Liver (tissue), 9 donors: ENCODE results near the gene NLGN1. TPM values are rescaled to one million over a fixed set of nuclear protein-coding genes. Genes with fewer than 3 reads are reported as not detected.

Source experiments
- DNase-seq: peaks from one replicate; pipeline ENCODE4 v3.0.0-alpha.2; 2017; ENCODE audit warnings: low spot score
- H3K27ac ChIP-seq, 2 donors: one replicate each; pipeline ENCODE4 v1.7.0; 2013; ENCODE audit warnings: inconsistent platforms in 2 of 2, low read length in 2 of 2, control low read depth in 1 of 2, low read depth in 1 of 2, mild to moderate bottlenecking in 1 of 2
- H3K27me3 ChIP-seq, 4 donors: one replicate each; pipeline versions ENCODE4 v1.6.1 to v1.7.0; 2013; ENCODE audit warnings: low read length in 3 of 4, inconsistent platforms in 1 of 4, mild to moderate bottlenecking in 1 of 4, moderate library complexity in 1 of 4; ENCODE audit not compliant: control insufficient read depth in 4 of 4, insufficient read depth in 4 of 4
- H3K36me3 ChIP-seq, 4 donors: one replicate each; pipeline versions ENCODE4 v1.6.1 to v1.7.0; 2013; ENCODE audit warnings: low read length in 3 of 4, mild to moderate bottlenecking in 3 of 4, low read depth in 1 of 4, moderate library complexity in 1 of 4; ENCODE audit not compliant: control insufficient read depth in 4 of 4, insufficient read depth in 3 of 4
- H3K4me1 ChIP-seq, 4 donors: one replicate each; pipeline versions ENCODE4 v1.6.1 to v1.7.0; 2013; ENCODE audit warnings: low read length in 3 of 4, mild to moderate bottlenecking in 3 of 4, moderate library complexity in 1 of 4; ENCODE audit not compliant: control insufficient read depth in 4 of 4, insufficient read depth in 4 of 4
- H3K4me3 ChIP-seq, 3 donors: one replicate each; pipeline versions ENCODE4 v1.6.1 to v1.7.0; 2013; ENCODE audit warnings: low read length in 3 of 3, control low read depth in 1 of 3, low read depth in 1 of 3, mild to moderate bottlenecking in 1 of 3
- H3K9ac ChIP-seq, 2 donors: one replicate each; pipeline ENCODE4 v1.7.0; 2013; ENCODE audit warnings: low read length in 2 of 2, mild to moderate bottlenecking in 2 of 2, moderate library complexity in 2 of 2, control low read depth in 1 of 2, low read depth in 1 of 2
- H3K9me3 ChIP-seq, 4 donors: one replicate each; pipeline versions ENCODE4 v1.6.1 to v1.7.0; 2013; ENCODE audit warnings: low read length in 3 of 4; ENCODE audit not compliant: control insufficient read depth in 4 of 4
- FOXA1 ChIP-seq: IDR thresholded peaks from 2 replicates; pipeline ENCODE4 v1.6.1; 2016; ENCODE audit warnings: antibody characterized with exemption
- GABPA ChIP-seq, 2 donors: IDR thresholded peaks in 1 of 2; conservative IDR thresholded peaks in 1 of 2; 2 replicates each; pipeline ENCODE4 v1.6.1; 2016; ENCODE audit warnings: antibody characterized with exemption in 2 of 2, mild to moderate bottlenecking in 1 of 2, moderate library complexity in 1 of 2
- HNF4A ChIP-seq, 2 donors: conservative IDR thresholded peaks; 2 replicates each; pipeline ENCODE4 v1.6.1; 2016; ENCODE audit warnings: antibody characterized with exemption in 2 of 2, mild to moderate bottlenecking in 2 of 2
- HNF4G ChIP-seq: IDR thresholded peaks from 2 replicates; pipeline ENCODE4 v1.6.1; 2016; ENCODE audit warnings: antibody characterized with exemption
- MAX ChIP-seq: IDR thresholded peaks from 2 replicates; pipeline ENCODE4 v1.6.1; 2016; ENCODE audit warnings: antibody characterized with exemption
- RXRA ChIP-seq, 2 donors: IDR thresholded peaks; 2 replicates each; pipeline ENCODE4 v1.6.1; 2017 to 2018; ENCODE audit warnings: antibody characterized with exemption in 2 of 2, mild to moderate bottlenecking in 1 of 2
- SP1 ChIP-seq: IDR thresholded peaks from 2 replicates; pipeline ENCODE4 v1.6.1; 2018; ENCODE audit warnings: antibody characterized with exemption, mild to moderate bottlenecking
- TAF1 ChIP-seq: conservative IDR thresholded peaks from 2 replicates; pipeline ENCODE4 v1.6.1; 2016; ENCODE audit warnings: antibody characterized with exemption, mild to moderate bottlenecking
- YY1 ChIP-seq: IDR thresholded peaks from 2 replicates; pipeline ENCODE4 v1.6.1; 2016; ENCODE audit warnings: antibody characterized with exemption, mild to moderate bottlenecking
- WGBS: extraction: QIAGEN DNeasy Blood & Tissue Kit; methylation state at CpG from one replicate; pipeline ENCODE4 v1.1.7; 2013; 5-methylcytosine and 5-hydroxymethylcytosine counted together
- polyA plus RNA-seq, 2 donors: library from polyadenylated mRNA; stranded (reverse) in 1 of 2; unstranded in 1 of 2; fragments of 200-250 nt in 1 of 2; fragments of >200 nt in 1 of 2; fragmentation: Nextera tagmentation in 1 of 2; extraction: Ambion mirVana in 1 of 2; gene quantifications; one replicate each; pipeline versions ENCODE4 v1.2.1 to v1.2.3, GENCODE V29; 2013 to 2015
- total RNA-seq, 2 donors: library from RNA; depleted of rRNA; stranded (reverse); fragments of >200 nt; gene quantifications; one replicate each; pipeline ENCODE4 v1.2.3, GENCODE V29; 2014
- TF ChIP-seq, protein P1 (sequence below): IDR thresholded peaks from 2 replicates; pipeline ENCODE4 v1.6.1; 2016; ENCODE audit warnings: antibody characterized with exemption
- TF ChIP-seq, protein P2 (sequence below): IDR thresholded peaks from 2 replicates; pipeline ENCODE4 v1.6.1; 2016; ENCODE audit warnings: antibody characterized with exemption
- donor health status: healthy.
- donor health status: healthy.
- donor health status: healthy.
- donor health status: healthy.
- donor health status: healthy.

NLGN1 gene
- total and polyA plus RNA-seq, 4 donors = 0.02 to 0.67 (median 0.37) TPM; not detected in 1

GRCh38 chr3:173932624-173933023 is 535.1 kb downstream of the NLGN1 start:
- no peak for TF ChIP-seq SP1
- TF ChIP-seq RXRA (IDR thresholded peaks at IDR 0.05) = no peak
- no peak for TF ChIP-seq FOXA1
- TF ChIP-seq HNF4G = no peak
- no peak for TF ChIP-seq TAF1
- TF ChIP-seq MAX = no peak
- TF ChIP-seq, protein P1, sequence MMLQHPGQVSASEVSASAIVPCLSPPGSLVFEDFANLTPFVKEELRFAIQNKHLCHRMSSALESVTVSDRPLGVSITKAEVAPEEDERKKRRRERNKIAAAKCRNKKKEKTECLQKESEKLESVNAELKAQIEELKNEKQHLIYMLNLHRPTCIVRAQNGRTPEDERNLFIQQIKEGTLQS = no peak
- TF ChIP-seq HNF4A (conservative IDR thresholded peaks at IDR 0.05) = no peak
- TF ChIP-seq YY1 = no peak
- Histone ChIP-seq H3K4me1 (no peaks in the 10 kb centered on the region), H3K36me3 (no peaks in the 10 kb centered on the region), H3K4me3 (no peak overlapping the region), H3K9me3 (no peaks in the 10 kb centered on the region), H3K27ac (no peak overlapping the region), H3K9ac (no peak overlapping the region), H3K27me3 (no peaks in the 10 kb centered on the region)
- no peak for DNase-seq

DNA sequence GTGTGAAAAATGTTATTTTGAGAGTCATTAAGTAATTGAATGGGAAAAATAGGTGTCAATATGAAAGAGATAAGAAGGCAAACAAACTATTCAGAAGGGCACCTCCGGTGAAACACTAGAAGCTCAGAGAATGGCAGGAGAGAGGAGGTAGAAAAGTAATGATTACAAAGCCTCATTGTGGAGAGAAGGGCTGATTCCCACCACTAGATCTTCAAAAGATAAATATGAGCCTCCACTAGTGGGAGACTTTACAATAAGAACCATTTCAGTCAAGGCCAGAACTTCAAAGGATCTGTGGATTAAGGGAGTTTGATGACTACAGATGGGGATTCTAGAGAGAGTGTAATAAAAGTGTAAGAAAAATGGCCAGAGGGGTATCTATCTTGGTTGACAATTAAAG is 535.6 kb downstream of the NLGN1 start:
- H3K36me3 ChIP-seq = no peaks in the 10 kb centered on the region

DNA sequence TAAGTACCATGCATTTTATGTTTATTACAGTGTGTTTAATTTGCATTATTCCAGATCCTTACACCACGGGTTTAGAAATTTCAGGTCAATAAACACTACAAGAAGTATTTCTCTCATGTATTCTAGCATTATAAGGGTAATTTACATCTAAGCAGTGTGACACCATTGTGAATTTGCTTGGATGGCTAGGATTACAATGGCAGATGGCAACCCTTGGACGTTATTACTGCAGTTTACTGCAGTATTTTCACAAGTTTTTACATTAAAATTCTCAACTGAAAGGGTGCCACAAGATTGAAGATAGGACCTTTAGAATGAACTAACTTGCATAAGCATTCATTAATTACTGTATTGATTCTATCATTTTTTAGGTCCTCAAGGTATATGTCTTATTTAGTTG is 538.8 kb downstream of the NLGN1 start:
- Histone ChIP-seq H3K27me3 (no peaks in the 10 kb centered on the region), H3K9me3 (no peaks in the 10 kb centered on the region), H3K9ac (no peak overlapping the region), H3K36me3 (no peaks in the 10 kb centered on the region), H3K4me3 (no peak overlapping the region), H3K4me1 (no peaks in the 10 kb centered on the region), H3K27ac (no peak overlapping the region)
- WGBS = 68% methylated on average over 2 of the region's 2 CpGs
- no peak for DNase-seq
- TF ChIP-seq RXRA (IDR thresholded peaks at IDR 0.05) = no peak
- TF ChIP-seq GABPA (IDR thresholded peaks at IDR 0.05 in 1 of 2, conservative IDR thresholded peaks at IDR 0.05 in 1 of 2) = no peak

More for the DNA sequence above, 535.6 kb downstream of the NLGN1 start:
- Histone ChIP-seq H3K9ac (no peak overlapping the region), H3K27me3 (no peaks in the 10 kb centered on the region), H3K4me1 (no peaks in the 10 kb centered on the region), H3K9me3 (no peaks in the 10 kb centered on the region), H3K4me3 (no peak overlapping the region), H3K27ac (no peak overlapping the region)
- 36% methylated on average over 1 of the region's 1 CpG for WGBS
- TF ChIP-seq, protein P1 = no peak
- TF ChIP-seq HNF4G (no peak), MAX (no peak), TAF1 (no peak), SP1 (no peak)
- TF ChIP-seq, protein P2, sequence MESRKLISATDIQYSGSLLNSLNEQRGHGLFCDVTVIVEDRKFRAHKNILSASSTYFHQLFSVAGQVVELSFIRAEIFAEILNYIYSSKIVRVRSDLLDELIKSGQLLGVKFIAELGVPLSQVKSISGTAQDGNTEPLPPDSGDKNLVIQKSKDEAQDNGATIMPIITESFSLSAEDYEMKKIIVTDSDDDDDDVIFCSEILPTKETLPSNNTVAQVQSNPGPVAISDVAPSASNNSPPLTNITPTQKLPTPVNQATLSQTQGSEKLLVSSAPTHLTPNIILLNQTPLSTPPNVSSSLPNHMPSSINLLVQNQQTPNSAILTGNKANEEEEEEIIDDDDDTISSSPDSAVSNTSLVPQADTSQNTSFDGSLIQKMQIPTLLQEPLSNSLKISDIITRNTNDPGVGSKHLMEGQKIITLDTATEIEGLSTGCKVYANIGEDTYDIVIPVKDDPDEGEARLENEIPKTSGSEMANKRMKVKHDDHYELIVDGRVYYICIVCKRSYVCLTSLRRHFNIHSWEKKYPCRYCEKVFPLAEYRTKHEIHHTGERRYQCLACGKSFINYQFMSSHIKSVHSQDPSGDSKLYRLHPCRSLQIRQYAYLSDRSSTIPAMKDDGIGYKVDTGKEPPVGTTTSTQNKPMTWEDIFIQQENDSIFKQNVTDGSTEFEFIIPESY = no peak
- DNase-seq = no peak
